ENCODE data around the gene CRYBG2. TPM values are rescaled to one million over a fixed set of nuclear protein-coding genes. Genes with fewer than 3 reads are reported as not detected.

Gene CRYBG2, protein sequence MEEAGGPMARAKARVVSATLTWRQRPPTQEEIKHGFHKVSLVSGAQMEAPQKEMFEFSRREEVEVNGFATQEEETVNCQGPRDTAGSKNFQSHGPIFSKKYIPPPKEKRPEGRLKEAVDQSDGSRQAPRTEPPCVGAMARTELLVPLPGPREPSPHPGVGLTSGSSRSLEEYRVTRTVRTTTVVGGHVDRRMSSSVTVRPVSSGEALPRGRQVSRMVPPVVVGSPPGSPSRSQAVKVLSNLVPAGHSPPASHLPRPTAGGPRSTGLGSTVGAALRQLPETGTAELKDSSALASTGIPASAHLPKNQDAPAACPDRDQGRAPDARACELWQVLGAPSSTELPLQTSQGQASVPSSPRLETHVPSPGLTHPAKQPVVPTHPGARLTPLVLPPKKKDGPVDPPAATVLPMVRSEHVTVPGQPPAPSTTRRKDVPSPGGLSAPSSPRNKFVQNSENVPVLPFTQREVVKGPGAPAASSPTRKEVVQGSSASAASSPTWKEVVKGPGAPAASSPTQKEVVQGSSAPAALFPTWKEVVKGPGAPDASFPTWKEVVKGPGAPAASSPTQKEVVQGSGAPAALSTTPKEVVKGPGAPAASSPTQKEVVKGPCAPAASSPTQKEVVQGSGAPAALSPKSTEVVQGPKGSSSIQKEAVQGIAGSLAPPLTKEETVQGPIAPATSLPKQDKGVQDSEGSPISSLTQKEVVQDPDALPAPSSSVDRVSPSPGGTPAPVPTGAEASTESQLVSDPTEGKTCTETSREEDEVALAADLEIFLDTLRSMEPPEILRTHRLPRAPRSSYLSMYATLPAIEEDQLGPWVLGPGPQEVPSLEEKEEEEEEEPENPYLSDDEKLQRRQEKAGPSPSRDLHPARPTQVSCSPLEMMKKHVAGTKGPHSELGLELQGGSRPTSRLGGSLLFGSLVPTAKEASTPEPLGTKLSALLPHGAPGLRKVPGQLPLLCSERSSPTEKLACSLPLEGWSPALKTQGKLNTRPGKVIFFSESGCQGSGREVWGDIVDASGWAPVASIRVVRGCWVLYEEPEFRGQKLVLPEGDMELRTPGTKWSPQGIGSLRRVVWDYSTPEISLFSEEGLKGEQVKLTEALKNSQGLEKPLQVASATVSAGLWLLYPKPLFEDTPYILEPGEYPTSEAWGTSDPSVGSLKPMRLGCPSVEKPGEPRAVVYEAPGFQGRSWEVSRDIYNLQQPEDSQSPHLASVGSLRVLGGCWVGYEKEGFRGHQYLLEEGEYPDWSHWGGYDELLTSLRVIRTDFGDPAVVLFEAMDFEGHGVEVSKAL (N-terminal part only)
- not detected in 2 replicates for total RNA-seq (ENCODE audit: low replicate concordance)

DNA sequence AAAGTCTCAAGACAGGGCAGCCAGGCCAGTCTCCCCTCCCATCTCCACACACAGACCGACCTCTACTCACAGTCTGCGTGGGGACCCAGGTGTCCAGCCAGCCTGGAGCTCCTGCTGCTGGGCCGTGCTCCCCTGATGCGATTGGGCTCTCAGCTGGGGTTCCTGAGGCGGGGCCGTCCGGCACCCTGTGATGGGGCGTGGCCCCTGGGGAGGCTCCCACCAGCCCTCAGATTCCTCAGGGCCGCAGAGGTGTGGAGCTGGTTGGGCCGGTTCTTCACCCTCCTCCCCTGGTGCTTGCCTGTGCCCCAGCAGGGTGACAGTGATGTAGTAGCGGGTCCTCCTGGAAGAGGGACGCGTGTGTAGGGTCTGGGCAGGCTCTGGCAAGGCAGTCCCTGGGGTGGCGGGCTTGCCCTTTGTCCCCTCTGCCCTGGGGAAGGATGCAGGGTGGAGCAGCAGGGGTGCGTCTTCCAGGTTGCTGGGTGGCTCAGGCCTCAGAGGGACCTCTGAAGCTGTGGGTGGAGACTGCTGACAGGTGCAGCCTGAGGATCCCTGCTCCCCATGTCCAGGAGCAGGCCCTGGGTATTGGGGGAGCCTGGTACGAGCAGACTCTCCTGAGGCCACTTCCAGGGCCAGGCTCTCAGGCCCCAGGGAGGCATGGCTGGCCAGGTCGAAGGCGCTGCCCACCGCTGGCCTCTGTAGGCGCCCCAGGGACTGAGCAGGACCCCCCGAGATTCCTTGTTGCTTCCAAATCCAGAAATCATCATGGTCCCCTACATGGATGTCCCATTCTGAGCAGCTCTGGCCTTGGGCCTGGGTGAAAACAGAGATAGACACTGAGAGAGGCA lies at the start of gene CRYBG2:
CRYBG2 (minus strand) TSS at position 155 of the 845 bp plus-strand sequence. CDS start 7,473 bp downstream, outside the sequence.
- TF ChIP-seq CTCF (IDR thresholded peaks at IDR 0.05; ENCODE audit: insufficient read depth, low read length) = no peak
- no peak within 1 kb of the TSS for H3K4me3 ChIP-seq (ENCODE audit: low read depth, low read length)
- DNase-seq (ENCODE audit: low read depth) = no peak

DNA sequence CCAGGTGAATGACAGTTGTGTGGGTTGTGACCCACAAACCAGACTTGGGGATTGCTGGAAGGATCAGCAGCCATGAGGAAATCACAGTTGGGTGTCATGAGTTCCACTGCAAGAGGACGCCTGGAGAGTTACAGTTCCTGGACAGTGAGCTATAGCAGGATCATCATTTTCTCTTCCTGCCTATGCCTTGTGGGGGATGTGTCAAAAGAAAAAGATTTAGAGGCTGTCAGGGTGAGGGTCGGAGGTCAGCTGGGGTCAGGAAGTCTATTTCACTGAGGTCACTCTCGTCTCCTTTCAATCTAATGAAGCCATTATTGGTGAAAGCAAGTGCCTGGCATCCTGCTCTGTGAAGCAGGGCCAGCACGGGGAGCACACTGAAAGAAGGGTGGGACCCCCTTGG lies 49.7 kb upstream of the CRYBG2 start:
- DNase-seq (ENCODE audit: low read depth) = no peak
- no peak for TF ChIP-seq CTCF (IDR thresholded peaks at IDR 0.05; ENCODE audit: insufficient read depth, low read length)
- no peak overlapping the region for H3K4me3 ChIP-seq (ENCODE audit: low read depth, low read length)

GRCh38 chr1:26401891-26402290 lies 48.0 kb upstream of the CRYBG2 start:
- H3K4me3 ChIP-seq (ENCODE audit: low read depth, low read length) = no peak overlapping the region
- TF ChIP-seq CTCF (IDR thresholded peaks at IDR 0.05; ENCODE audit: insufficient read depth, low read length) = no peak
- DNase-seq (ENCODE audit: low read depth) = no peak

DNA sequence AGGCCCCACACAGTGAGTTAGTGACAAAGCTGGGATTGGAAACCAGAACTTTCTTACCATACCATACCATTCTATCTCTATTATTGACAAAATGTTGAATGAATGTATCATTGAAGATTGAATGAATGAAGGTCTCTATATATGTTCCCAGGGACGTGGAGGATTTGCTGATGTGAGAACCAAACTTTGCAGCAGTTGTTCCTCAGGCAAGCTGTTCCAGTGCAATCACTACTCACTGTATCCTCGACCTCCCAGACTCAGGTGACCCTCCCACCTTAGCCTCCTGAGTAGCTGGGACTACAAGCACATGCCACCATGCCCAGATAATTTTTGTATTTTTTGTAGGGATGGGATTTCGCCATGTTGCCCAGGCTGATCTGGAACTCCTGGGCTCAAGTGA lies 45.1 kb upstream of the CRYBG2 start:
- no peak for TF ChIP-seq CTCF (IDR thresholded peaks at IDR 0.05; ENCODE audit: insufficient read depth, low read length)
- no peak overlapping the region for H3K4me3 ChIP-seq (ENCODE audit: low read depth, low read length)
- DNase-seq (ENCODE audit: low read depth) = no peak

GRCh38 chr1:26395754-26396153 lies 41.8 kb upstream of the CRYBG2 start:
- no peak overlapping the region for H3K4me3 ChIP-seq (ENCODE audit: low read depth, low read length)
- no peak for TF ChIP-seq CTCF (IDR thresholded peaks at IDR 0.05; ENCODE audit: insufficient read depth, low read length)
- no peak for DNase-seq (ENCODE audit: low read depth)

All from fibroblast of the aortic adventitia (primary cell).